ENCODE results near the gene NTHL1.

Gene NTHL1

GRCh38 chr16:2082171-2082982 is 34.7 kb upstream of the NTHL1 start:
- H3K4me1 ChIP-seq (ENCODE audit: control insufficient read depth, insufficient read depth, low read length): no peaks in the 10 kb centered on the region
- H3K9ac ChIP-seq (ENCODE audit: low read depth, low read length): no peak overlapping the region
- H3K27me3 ChIP-seq (ENCODE audit: control insufficient read depth, insufficient read depth, low read length): no peaks in the 10 kb centered on the region
- H3K36me3 ChIP-seq (ENCODE audit: control insufficient read depth, insufficient read depth, low read length): peaks cover 65% of the 10 kb centered on the region
- no peaks in the 10 kb centered on the region for H3K9me3 ChIP-seq (ENCODE audit: control insufficient read depth, insufficient read depth, low read length)
- H3K4me3 ChIP-seq (ENCODE audit: low read depth, low read length): no peak overlapping the region

- no peaks in the 10 kb centered on the region for H3K27me3 ChIP-seq (ENCODE audit: control insufficient read depth, insufficient read depth, low read length)
- peaks cover 60% of the 10 kb centered on the region for H3K36me3 ChIP-seq (ENCODE audit: control insufficient read depth, insufficient read depth, low read length)
- no peak overlapping the region for H3K4me3 ChIP-seq (ENCODE audit: low read depth, low read length)
- H3K9ac ChIP-seq (ENCODE audit: low read depth, low read length): no peak overlapping the region
- H3K9me3 ChIP-seq (ENCODE audit: control insufficient read depth, insufficient read depth, low read length): no peaks in the 10 kb centered on the region
- no peaks in the 10 kb centered on the region for H3K4me1 ChIP-seq (ENCODE audit: control insufficient read depth, insufficient read depth, low read length)
Observed at GRCh38 chr16:2081201-2082084, 33.8 kb upstream of the NTHL1 start.

DNA sequence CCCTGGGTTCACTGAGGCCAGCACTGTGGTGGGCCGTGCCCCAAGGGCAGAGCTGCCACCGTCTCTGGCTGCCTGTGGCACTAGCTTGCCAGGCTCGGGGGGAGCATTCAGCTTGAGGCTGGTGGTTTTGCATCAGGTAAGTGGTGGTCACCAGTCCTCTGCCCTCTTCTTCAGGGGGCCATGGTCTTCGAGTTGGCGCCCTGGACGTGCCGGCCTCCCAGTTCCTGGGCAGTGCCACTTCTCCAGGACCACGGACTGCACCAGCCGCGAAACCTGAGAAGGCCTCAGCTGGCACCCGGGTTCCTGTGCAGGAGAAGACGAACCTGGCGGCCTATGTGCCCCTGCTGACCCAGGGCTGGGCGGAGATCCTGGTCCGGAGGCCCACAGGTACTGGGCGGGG is 32.4 kb upstream of the NTHL1 start:
- H3K9me3 ChIP-seq (ENCODE audit: control insufficient read depth, insufficient read depth, low read length): no peaks in the 10 kb centered on the region
- peaks cover 59% of the 10 kb centered on the region for H3K36me3 ChIP-seq (ENCODE audit: control insufficient read depth, insufficient read depth, low read length)
- H3K4me1 ChIP-seq (ENCODE audit: control insufficient read depth, insufficient read depth, low read length): no peaks in the 10 kb centered on the region
- H3K9ac ChIP-seq (ENCODE audit: low read depth, low read length): no peak overlapping the region
- no peak overlapping the region for H3K4me3 ChIP-seq (ENCODE audit: low read depth, low read length)
- no peaks in the 10 kb centered on the region for H3K27me3 ChIP-seq (ENCODE audit: control insufficient read depth, insufficient read depth, low read length)

GRCh38 chr16:2079311-2079800 is 31.7 kb upstream of the NTHL1 start:
- Histone ChIP-seq H3K36me3 (ENCODE audit: control insufficient read depth, insufficient read depth, low read length) (peaks cover 59% of the 10 kb centered on the region), H3K9me3 (ENCODE audit: control insufficient read depth, insufficient read depth, low read length) (no peaks in the 10 kb centered on the region), H3K27me3 (ENCODE audit: control insufficient read depth, insufficient read depth, low read length) (no peaks in the 10 kb centered on the region), H3K4me3 (ENCODE audit: low read depth, low read length) (no peak overlapping the region), H3K9ac (ENCODE audit: low read depth, low read length) (no peak overlapping the region), H3K4me1 (ENCODE audit: control insufficient read depth, insufficient read depth, low read length) (no peaks in the 10 kb centered on the region)

- H3K9ac ChIP-seq (ENCODE audit: low read depth, low read length): no peak overlapping the region
- no peaks in the 10 kb centered on the region for H3K27me3 ChIP-seq (ENCODE audit: control insufficient read depth, insufficient read depth, low read length)
- no peak overlapping the region for H3K4me3 ChIP-seq (ENCODE audit: low read depth, low read length)
- no peaks in the 10 kb centered on the region for H3K4me1 ChIP-seq (ENCODE audit: control insufficient read depth, insufficient read depth, low read length)
- peaks cover 59% of the 10 kb centered on the region for H3K36me3 ChIP-seq (ENCODE audit: control insufficient read depth, insufficient read depth, low read length)
- H3K9me3 ChIP-seq (ENCODE audit: control insufficient read depth, insufficient read depth, low read length): no peaks in the 10 kb centered on the region
Observed at GRCh38 chr16:2078691-2079090, 31.1 kb upstream of the NTHL1 start.

DNA sequence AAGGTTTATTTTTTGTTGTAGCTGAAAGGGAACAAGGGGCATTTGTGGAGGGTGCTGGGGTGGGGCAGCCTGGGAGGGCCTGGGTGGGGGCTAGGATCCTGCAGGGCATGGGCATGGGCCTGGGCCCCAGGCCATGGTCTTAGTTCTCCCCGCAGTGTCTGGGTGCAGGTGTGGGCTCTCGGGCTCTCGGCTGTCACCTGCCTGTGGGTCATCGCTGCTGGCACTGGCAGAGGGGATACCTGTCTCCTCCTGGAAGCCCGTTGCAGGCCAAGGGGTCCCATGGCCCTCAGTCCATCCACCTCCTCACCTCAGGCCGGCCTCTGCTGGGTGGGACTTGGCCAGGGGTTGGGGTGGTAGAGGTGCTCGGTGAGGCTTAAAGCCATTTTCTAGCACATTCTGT is 30.5 kb upstream of the NTHL1 start:
- H3K9ac ChIP-seq (ENCODE audit: low read depth, low read length): no peak overlapping the region

DNA sequence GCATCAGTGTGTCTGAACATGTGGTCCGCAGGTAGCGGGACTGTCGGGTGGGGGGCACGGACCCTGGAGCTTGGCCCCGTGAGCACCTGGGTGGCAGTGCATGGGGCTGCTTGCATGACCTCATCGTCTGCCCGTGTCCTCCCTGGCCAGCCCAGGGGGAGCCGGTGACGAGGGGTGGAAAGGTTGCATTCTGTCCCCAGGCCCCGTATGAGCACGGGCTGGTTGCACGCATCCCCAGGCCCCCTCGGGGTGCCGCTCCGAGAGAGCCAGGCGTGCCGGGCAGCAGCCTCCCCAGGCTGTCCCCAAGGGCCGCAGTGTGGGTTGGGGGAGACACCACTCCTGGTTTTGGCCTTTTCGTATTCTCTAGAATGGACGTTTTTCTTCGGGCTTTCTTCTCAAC is 30.1 kb upstream of the NTHL1 start:
- H3K4me1 ChIP-seq (ENCODE audit: control insufficient read depth, insufficient read depth, low read length): no peaks in the 10 kb centered on the region

More for the DNA sequence above, 30.5 kb upstream of the NTHL1 start:
- H3K36me3 ChIP-seq (ENCODE audit: control insufficient read depth, insufficient read depth, low read length): peaks cover 59% of the 10 kb centered on the region
- no peak overlapping the region for H3K4me3 ChIP-seq (ENCODE audit: low read depth, low read length)
- no peaks in the 10 kb centered on the region for H3K9me3 ChIP-seq (ENCODE audit: control insufficient read depth, insufficient read depth, low read length)
- H3K27me3 ChIP-seq (ENCODE audit: control insufficient read depth, insufficient read depth, low read length): no peaks in the 10 kb centered on the region
- H3K4me1 ChIP-seq (ENCODE audit: control insufficient read depth, insufficient read depth, low read length): no peaks in the 10 kb centered on the region

GRCh38 chr16:2077016-2077415 is 29.4 kb upstream of the NTHL1 start:
- H3K36me3 ChIP-seq (ENCODE audit: control insufficient read depth, insufficient read depth, low read length): peaks cover 61% of the 10 kb centered on the region
- H3K27me3 ChIP-seq (ENCODE audit: control insufficient read depth, insufficient read depth, low read length): no peaks in the 10 kb centered on the region

More for the DNA sequence above, 30.1 kb upstream of the NTHL1 start:
- Histone ChIP-seq H3K36me3 (ENCODE audit: control insufficient read depth, insufficient read depth, low read length) (peaks cover 61% of the 10 kb centered on the region), H3K27me3 (ENCODE audit: control insufficient read depth, insufficient read depth, low read length) (no peaks in the 10 kb centered on the region), H3K9ac (ENCODE audit: low read depth, low read length) (no peak overlapping the region), H3K4me3 (ENCODE audit: low read depth, low read length) (no peak overlapping the region), H3K9me3 (ENCODE audit: control insufficient read depth, insufficient read depth, low read length) (no peaks in the 10 kb centered on the region)

DNA sequence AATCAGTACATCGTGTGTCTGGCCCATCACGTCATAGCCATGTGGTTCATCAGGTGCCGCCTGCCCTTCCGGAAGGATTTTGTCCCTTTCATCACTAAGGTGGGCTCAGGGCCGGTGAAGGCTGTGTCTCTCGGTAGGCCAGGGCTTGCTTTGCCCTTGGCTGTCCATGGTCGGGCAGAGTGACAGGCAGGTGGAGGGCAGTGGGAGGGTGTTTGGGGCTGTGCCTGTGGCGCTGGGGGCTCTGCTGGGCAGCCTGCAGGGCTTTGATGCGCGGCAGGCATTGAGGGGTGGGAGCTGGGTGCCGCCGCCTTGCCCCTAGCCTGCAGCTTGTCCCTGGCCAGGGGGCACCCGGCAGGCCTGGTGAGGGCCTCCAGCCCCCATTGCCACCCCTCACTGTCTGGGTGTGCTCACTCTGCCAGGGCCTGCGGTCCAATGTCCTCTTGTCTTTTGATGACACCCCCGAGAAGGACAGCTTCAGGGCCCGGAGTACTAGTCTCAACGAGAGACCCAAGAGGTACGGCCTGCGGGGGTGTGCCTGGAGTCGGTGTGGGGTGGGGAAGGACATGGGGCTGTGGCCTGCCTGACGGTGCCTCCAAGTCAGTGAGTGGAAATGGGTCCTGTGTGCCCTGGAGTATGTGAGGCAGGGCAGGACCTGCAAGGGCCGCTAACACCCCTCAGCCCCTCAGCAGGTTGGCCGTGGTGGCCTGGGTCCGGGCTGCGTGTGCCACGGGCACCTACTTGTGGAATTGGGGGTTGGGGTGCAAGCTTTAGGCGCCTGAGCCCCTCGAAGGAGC is 28.6 kb upstream of the NTHL1 start:
- Histone ChIP-seq H3K36me3 (ENCODE audit: control insufficient read depth, insufficient read depth, low read length) (peaks cover 61% of the 10 kb centered on the region), H3K4me1 (ENCODE audit: control insufficient read depth, insufficient read depth, low read length) (no peaks in the 10 kb centered on the region), H3K9ac (ENCODE audit: low read depth, low read length) (no peak overlapping the region), H3K27me3 (ENCODE audit: control insufficient read depth, insufficient read depth, low read length) (no peaks in the 10 kb centered on the region), H3K9me3 (ENCODE audit: control insufficient read depth, insufficient read depth, low read length) (no peaks in the 10 kb centered on the region), H3K4me3 (ENCODE audit: low read depth, low read length) (no peak overlapping the region)

More at GRCh38 chr16:2077016-2077415, 29.4 kb upstream of the NTHL1 start:
- Histone ChIP-seq H3K4me1 (ENCODE audit: control insufficient read depth, insufficient read depth, low read length) (no peaks in the 10 kb centered on the region), H3K4me3 (ENCODE audit: low read depth, low read length) (no peak overlapping the region), H3K9ac (ENCODE audit: low read depth, low read length) (no peak overlapping the region), H3K9me3 (ENCODE audit: control insufficient read depth, insufficient read depth, low read length) (no peaks in the 10 kb centered on the region)

GRCh38 chr16:2075631-2076030 is 28.0 kb upstream of the NTHL1 start:
- no peak overlapping the region for H3K9ac ChIP-seq (ENCODE audit: low read depth, low read length)
- H3K27me3 ChIP-seq (ENCODE audit: control insufficient read depth, insufficient read depth, low read length): no peaks in the 10 kb centered on the region
- H3K4me1 ChIP-seq (ENCODE audit: control insufficient read depth, insufficient read depth, low read length): no peaks in the 10 kb centered on the region
- H3K4me3 ChIP-seq (ENCODE audit: low read depth, low read length): no peak overlapping the region
- H3K36me3 ChIP-seq (ENCODE audit: control insufficient read depth, insufficient read depth, low read length): peaks cover 61% of the 10 kb centered on the region
- H3K9me3 ChIP-seq (ENCODE audit: control insufficient read depth, insufficient read depth, low read length): no peaks in the 10 kb centered on the region

DNA sequence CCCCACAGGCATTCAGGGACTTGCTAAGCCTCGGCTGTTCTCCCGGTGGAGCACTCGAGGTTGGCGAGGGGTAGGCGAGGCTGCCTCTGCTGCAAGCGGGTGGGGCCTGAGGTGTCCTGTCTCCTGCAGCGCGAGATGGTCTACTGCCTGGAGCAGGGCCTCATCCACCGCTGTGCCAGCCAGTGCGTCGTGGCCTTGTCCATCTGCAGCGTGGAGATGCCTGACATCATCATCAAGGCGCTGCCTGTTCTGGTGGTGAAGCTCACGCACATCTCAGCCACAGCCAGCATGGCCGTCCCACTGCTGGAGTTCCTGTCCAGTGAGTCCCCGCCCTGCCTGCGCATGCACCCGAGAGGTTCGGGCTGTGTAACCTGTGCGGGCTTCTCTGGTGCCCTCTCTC is 26.4 kb upstream of the NTHL1 start:
- Histone ChIP-seq H3K27me3 (ENCODE audit: control insufficient read depth, insufficient read depth, low read length) (no peaks in the 10 kb centered on the region), H3K36me3 (ENCODE audit: control insufficient read depth, insufficient read depth, low read length) (peaks cover 56% of the 10 kb centered on the region), H3K9me3 (ENCODE audit: control insufficient read depth, insufficient read depth, low read length) (no peaks in the 10 kb centered on the region), H3K9ac (ENCODE audit: low read depth, low read length) (no peak overlapping the region), H3K4me1 (ENCODE audit: control insufficient read depth, insufficient read depth, low read length) (no peaks in the 10 kb centered on the region), H3K4me3 (ENCODE audit: low read depth, low read length) (no peak overlapping the region)

All from iPS-15b (cell line).